DOHH2 (cell line): ENCODE data around the gene PPM1N.

ENCODE experiments used
- H3F3A ChIP-seq: fragments of 200-600 bp; sonication (generic), shearing (Covaris generic); 2 replicates; pipeline ENCODE4 v1.6.0; 2016; ENCODE audit warnings: antibody characterized with exemption, mild to moderate bottlenecking; ENCODE audit not compliant: control insufficient read depth, insufficient read depth
- H3K27ac ChIP-seq: fragments of 200-600 bp; sonication (generic); 2 replicates; pipeline ENCODE4 v1.5.1; 2014; ENCODE audit warnings: low read depth, mild to moderate bottlenecking, low read length, moderate library complexity
- H3K27me3 ChIP-seq: fragments of 200-600 bp; sonication (generic); 2 replicates; pipeline ENCODE4 v1.6.1; 2014; ENCODE audit warnings: mild to moderate bottlenecking, low read length, mixed read lengths; ENCODE audit not compliant: control insufficient read depth
- H3K36me3 ChIP-seq: fragments of 200-600 bp; sonication (generic); 2 replicates; pipeline ENCODE4 v1.6.1; 2014; ENCODE audit warnings: mild to moderate bottlenecking, low read length, moderate library complexity, mixed read lengths; ENCODE audit not compliant: control insufficient read depth
- H3K4me1 ChIP-seq: fragments of 200-600 bp; sonication (generic); 2 replicates; pipeline ENCODE4 v1.6.1; 2014; ENCODE audit warnings: mild to moderate bottlenecking, low read length, mixed read lengths; ENCODE audit not compliant: control insufficient read depth
- H3K4me2 ChIP-seq: fragments of 200-600 bp; sonication (generic); 2 replicates; pipeline ENCODE4 v1.6.0; 2014; ENCODE audit warnings: mild to moderate bottlenecking, low read length, moderate library complexity
- H3K4me3 ChIP-seq: fragments of 200-600 bp; sonication (generic); 2 replicates; pipeline ENCODE4 v1.5.1; 2014; ENCODE audit warnings: mild to moderate bottlenecking, low read length, mixed read lengths
- H3K79me2 ChIP-seq: fragments of 200-600 bp; sonication (generic); 2 replicates; pipeline ENCODE4 v1.6.1; 2014; ENCODE audit warnings: mild to moderate bottlenecking, low read length, mixed read lengths; ENCODE audit not compliant: control insufficient read depth
- H3K9me2 ChIP-seq: fragments of 200-600 bp; sonication (generic); replicated peaks from 2 replicates; pipeline ENCODE4 v1.6.1; 2014; ENCODE audit warnings: mild to moderate bottlenecking, low read length, mixed read lengths; ENCODE audit not compliant: control insufficient read depth
- H3K9me3 ChIP-seq: fragments of 200-600 bp; sonication (generic); 2 replicates; pipeline ENCODE4 v1.6.1; 2014; ENCODE audit warnings: antibody characterized with exemption, low read length, mixed read lengths; ENCODE audit not compliant: control insufficient read depth, insufficient read depth
- H4K20me1 ChIP-seq: fragments of 200-600 bp; sonication (generic); 2 replicates; pipeline ENCODE4 v1.6.0; 2014; ENCODE audit warnings: low read depth, mild to moderate bottlenecking, antibody characterized with exemption, low read length, moderate library complexity; ENCODE audit not compliant: control insufficient read depth, insufficient read depth
- EZH2phosphoT487 ChIP-seq: fragments of 200-600 bp; sonication (generic); IDR thresholded peaks from 2 replicates; pipeline ENCODE4 v1.6.1; 2017; ENCODE audit warnings: borderline replicate concordance, mild to moderate bottlenecking, antibody characterized with exemption, low read length, moderate library complexity, mixed read lengths
- TF ChIP-seq, protein P1 (sequence below): fragments of 200-600 bp; sonication (generic); IDR thresholded peaks from one replicate; pipeline ENCODE4 v1.5.1; 2014; ENCODE audit warnings: antibody characterized with exemption, mild to moderate bottlenecking, low read depth, low read length; ENCODE audit not compliant: poor library complexity, severe bottlenecking

The PPM1N gene

DNA sequence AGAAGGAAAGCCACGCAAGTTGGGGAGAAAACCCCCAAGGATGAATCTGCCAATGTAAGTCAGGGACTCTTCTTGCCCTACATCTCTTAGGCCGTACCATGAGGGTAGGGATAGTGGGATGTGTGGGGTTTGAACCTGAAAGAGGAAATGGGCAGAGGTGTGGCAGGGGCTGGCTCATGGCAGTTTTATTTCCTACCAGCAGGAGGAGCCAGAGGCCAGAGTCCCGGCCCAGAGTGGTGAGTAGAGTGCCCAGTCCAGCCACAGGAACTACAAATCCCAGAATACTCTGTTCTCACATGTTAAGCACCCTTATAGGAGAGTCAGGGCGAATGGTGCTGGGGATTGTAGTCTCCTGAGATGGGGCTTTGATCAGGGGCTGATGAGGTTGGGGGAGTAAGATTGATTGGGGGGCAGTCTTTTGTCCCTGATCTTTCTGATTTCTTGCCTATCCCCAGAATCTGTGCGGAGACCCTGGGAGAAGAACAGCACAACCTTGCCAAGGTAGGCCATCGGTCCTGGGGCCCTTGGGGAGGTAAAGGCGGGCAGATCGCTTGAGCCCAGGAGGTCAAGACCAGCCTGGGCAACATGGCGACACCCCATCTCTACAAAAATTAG is 25.5 kb downstream of the PPM1N start:
- H3K4me2 ChIP-seq: no peak overlapping the region
- no peak for TF ChIP-seq EZH2phosphoT487
- TF ChIP-seq, protein P1, sequence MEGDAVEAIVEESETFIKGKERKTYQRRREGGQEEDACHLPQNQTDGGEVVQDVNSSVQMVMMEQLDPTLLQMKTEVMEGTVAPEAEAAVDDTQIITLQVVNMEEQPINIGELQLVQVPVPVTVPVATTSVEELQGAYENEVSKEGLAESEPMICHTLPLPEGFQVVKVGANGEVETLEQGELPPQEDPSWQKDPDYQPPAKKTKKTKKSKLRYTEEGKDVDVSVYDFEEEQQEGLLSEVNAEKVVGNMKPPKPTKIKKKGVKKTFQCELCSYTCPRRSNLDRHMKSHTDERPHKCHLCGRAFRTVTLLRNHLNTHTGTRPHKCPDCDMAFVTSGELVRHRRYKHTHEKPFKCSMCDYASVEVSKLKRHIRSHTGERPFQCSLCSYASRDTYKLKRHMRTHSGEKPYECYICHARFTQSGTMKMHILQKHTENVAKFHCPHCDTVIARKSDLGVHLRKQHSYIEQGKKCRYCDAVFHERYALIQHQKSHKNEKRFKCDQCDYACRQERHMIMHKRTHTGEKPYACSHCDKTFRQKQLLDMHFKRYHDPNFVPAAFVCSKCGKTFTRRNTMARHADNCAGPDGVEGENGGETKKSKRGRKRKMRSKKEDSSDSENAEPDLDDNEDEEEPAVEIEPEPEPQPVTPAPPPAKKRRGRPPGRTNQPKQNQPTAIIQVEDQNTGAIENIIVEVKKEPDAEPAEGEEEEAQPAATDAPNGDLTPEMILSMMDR: peak; percentile 97
- peaks cover 7% of the 10 kb centered on the region for H3K4me1 ChIP-seq
- H3K27me3 ChIP-seq: no peaks in the 10 kb centered on the region
- no peak overlapping the region for H3K27ac ChIP-seq
- peaks cover 48% of the 10 kb centered on the region for H3K36me3 ChIP-seq
- no peaks in the 10 kb centered on the region; the same call in 1 of the 2 replicates for H3F3A ChIP-seq
- H3K9me3 ChIP-seq: no peaks in the 10 kb centered on the region
- H3K79me2 ChIP-seq: no peaks in the 10 kb centered on the region
- no peak overlapping the region for H3K4me3 ChIP-seq
- no peaks in the 10 kb centered on the region for H3K9me2 ChIP-seq
- H4K20me1 ChIP-seq: no peaks in the 10 kb centered on the region

DNA sequence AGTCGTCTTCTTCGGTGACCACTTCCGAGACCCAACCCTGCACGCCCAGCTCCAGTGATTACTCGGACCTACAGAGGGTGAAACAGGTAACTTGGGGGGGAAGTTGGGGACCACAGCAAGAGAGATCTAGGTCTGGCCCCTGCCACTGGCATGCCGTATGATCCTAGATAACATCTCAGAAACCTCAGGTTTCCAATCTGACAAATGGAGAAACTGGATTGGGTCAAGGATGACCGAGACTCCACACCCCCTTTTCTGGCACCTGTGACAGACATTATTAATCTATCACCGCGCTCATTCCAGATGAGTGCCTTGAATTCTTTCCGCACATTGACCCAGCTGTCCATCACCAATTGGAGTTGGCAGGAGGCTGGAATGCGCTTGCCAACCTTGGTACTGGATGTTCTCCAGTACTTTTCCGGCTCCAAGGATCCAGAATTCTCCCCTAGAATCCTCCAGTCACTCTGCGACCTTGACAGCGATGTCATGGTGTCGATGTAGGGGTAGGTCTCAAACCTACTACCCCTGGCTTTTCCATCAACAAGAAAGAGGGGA is 26.4 kb downstream of the PPM1N start:
- Histone ChIP-seq H3K27me3 (no peaks in the 10 kb centered on the region), H3K27ac (no peak overlapping the region), H3K79me2 (no peaks in the 10 kb centered on the region), H3K4me3 (no peak overlapping the region), H4K20me1 (no peaks in the 10 kb centered on the region), H3K4me1 (peaks cover 7% of the 10 kb centered on the region), H3K36me3 (peaks cover 48% of the 10 kb centered on the region), H3K9me3 (no peaks in the 10 kb centered on the region), H3K9me2 (no peaks in the 10 kb centered on the region), H3K4me2 (no peak overlapping the region), H3F3A (no peaks in the 10 kb centered on the region; the same call in 1 of the 2 replicates)
- TF ChIP-seq, protein P1: no peak
- TF ChIP-seq EZH2phosphoT487: no peak

DNA sequence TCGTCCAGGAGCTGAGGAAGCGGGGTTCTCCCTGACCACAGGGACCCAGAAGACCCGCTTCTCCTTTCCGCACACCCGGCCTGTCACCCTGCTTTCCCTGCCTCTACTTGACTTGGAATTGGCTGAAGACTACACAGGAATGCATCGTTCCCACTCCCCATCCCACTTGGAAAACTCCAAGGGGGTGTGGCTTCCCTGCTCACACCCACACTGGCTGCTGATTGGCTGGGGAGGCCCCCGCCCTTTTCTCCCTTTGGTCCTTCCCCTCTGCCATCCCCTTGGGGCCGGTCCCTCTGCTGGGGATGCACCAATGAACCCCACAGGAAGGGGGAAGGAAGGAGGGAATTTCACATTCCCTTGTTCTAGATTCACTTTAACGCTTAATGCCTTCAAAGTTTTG is 27.9 kb downstream of the PPM1N start:
- H3K36me3 ChIP-seq: peaks cover 41% of the 10 kb centered on the region
- H4K20me1 ChIP-seq: no peaks in the 10 kb centered on the region
- TF ChIP-seq, protein P1: no peak
- no peak for TF ChIP-seq EZH2phosphoT487
- no peaks in the 10 kb centered on the region for H3K79me2 ChIP-seq
- no peak overlapping the region for H3K27ac ChIP-seq
- H3F3A ChIP-seq: no peaks in the 10 kb centered on the region; the same call in 1 of the 2 replicates
- no peaks in the 10 kb centered on the region for H3K27me3 ChIP-seq
- H3K4me1 ChIP-seq: peaks cover 7% of the 10 kb centered on the region
- no peak overlapping the region for H3K4me2 ChIP-seq
- peaks cover 3% of the 10 kb centered on the region; the same call in 1 of the 2 replicates for H3K9me3 ChIP-seq
- no peaks in the 10 kb centered on the region for H3K9me2 ChIP-seq
- no peak overlapping the region for H3K4me3 ChIP-seq
